SK-N-SH treated with all-trans-retinoic acid at 6 μM for 48 hours (cell line): ENCODE results near the gene RABGAP1L.
"Not testable (repeated sequence)": the region's sequence is repeated elsewhere in the genome, so short reads cannot be mapped to it uniquely, and the experiment has no call there.

Source experiments
- ATAC-seq: fragments of 200-7000 bp; cut with Tn5 transposase; 3 replicates; pipeline ENCODE4 v1.9.1; 2020; ENCODE audit warnings: mild to moderate bottlenecking, moderate library complexity
- ARNTL ChIP-seq: fragments of 450-650 bp; formaldehyde crosslinking; IDR thresholded peaks from 2 replicates; pipeline ENCODE4 v1.5.0; 2020; ENCODE audit warnings: low read depth, mild to moderate bottlenecking, moderate library complexity, borderline replicate concordance
- BACH2 ChIP-seq: fragments of 250-450 bp; sonication (Bioruptor Pico); IDR thresholded peaks from 2 replicates; pipeline ENCODE4 v1.9.0; 2021; ENCODE audit warnings: mild to moderate bottlenecking, borderline replicate concordance
- CSDC2 ChIP-seq: fragments of 250-450 bp; sonication (Bioruptor Pico); IDR thresholded peaks from 2 replicates; pipeline ENCODE4 v1.5.0; 2020; ENCODE audit warnings: mild to moderate bottlenecking, moderate library complexity
- GLIS3 ChIP-seq: fragments of 250-450 bp; sonication (Bioruptor Pico); IDR thresholded peaks from 2 replicates; pipeline ENCODE4 v1.5.0; 2020; ENCODE audit warnings: mild to moderate bottlenecking, moderate library complexity
- ISL1 ChIP-seq: fragments of 250-450 bp; sonication (Bioruptor Pico); IDR thresholded peaks from 2 replicates; pipeline ENCODE4 v2.1.2; 2022; ENCODE audit warnings: mild to moderate bottlenecking, moderate library complexity
- OSR1 ChIP-seq: fragments of 250-450 bp; sonication (Bioruptor Pico); IDR thresholded peaks from 2 replicates; pipeline ENCODE4 v1.8.0; 2022; ENCODE audit warnings: moderate library complexity, mild to moderate bottlenecking, inconsistent platforms
- PPARA ChIP-seq: fragments of 250-450 bp; sonication (Bioruptor Pico); IDR thresholded peaks from 2 replicates; pipeline ENCODE4 v1.5.0; 2020; ENCODE audit warnings: mild to moderate bottlenecking, borderline replicate concordance
- RARB ChIP-seq: fragments of 250-450 bp; sonication (Bioruptor Pico); IDR thresholded peaks from 2 replicates; pipeline ENCODE4 v1.8.0; 2021; ENCODE audit warnings: mild to moderate bottlenecking, moderate library complexity
- SNAI2 ChIP-seq: fragments of 250-450 bp; sonication (Bioruptor Pico); IDR thresholded peaks from 2 replicates; pipeline ENCODE4 v1.5.0; 2020; ENCODE audit warnings: mild to moderate bottlenecking, moderate library complexity
- TCF4 ChIP-seq: fragments of 250-450 bp; sonication (Bioruptor Pico); IDR thresholded peaks from 2 replicates; pipeline ENCODE4 v1.8.0; 2021; ENCODE audit warnings: mild to moderate bottlenecking, moderate library complexity, borderline replicate concordance
- TOX ChIP-seq: fragments of 250-450 bp; sonication (Bioruptor Pico); IDR thresholded peaks from 2 replicates; pipeline ENCODE4 v1.8.0; 2021; ENCODE audit warnings: mild to moderate bottlenecking, moderate library complexity, borderline replicate concordance
- ZC3H10 ChIP-seq: fragments of 250-450 bp; sonication (Bioruptor Pico); IDR thresholded peaks from 2 replicates; pipeline ENCODE4 v1.5.1; 2021; ENCODE audit warnings: mild to moderate bottlenecking, moderate library complexity
- ZFP3 ChIP-seq: fragments of 250-450 bp; sonication (Bioruptor Pico); IDR thresholded peaks from 2 replicates; pipeline ENCODE4 v1.5.0; 2020; ENCODE audit warnings: mild to moderate bottlenecking, moderate library complexity
- ZFP30 ChIP-seq: fragments of 450-650 bp; formaldehyde crosslinking; IDR thresholded peaks from 2 replicates; pipeline ENCODE4 v1.5.0; 2022; ENCODE audit warnings: mild to moderate bottlenecking, moderate library complexity
- ZNF565 ChIP-seq: fragments of 450-650 bp; formaldehyde crosslinking; conservative IDR thresholded peaks from 2 replicates; pipeline ENCODE4 v1.5.0; 2020; ENCODE audit warnings: low read depth, mild to moderate bottlenecking, moderate library complexity
- ZNF70 ChIP-seq: fragments of 450-650 bp; formaldehyde crosslinking; IDR thresholded peaks from 2 replicates; pipeline ENCODE4 v1.5.0; 2020; ENCODE audit warnings: mild to moderate bottlenecking, moderate library complexity
- ZNF8 ChIP-seq: fragments of 450-650 bp; formaldehyde crosslinking; IDR thresholded peaks from 2 replicates; pipeline ENCODE4 v1.5.0; 2020; ENCODE audit warnings: mild to moderate bottlenecking, moderate library complexity
- TF ChIP-seq, protein P1 (sequence below): fragments of 250-450 bp; sonication (Bioruptor Pico); IDR thresholded peaks from 2 replicates; pipeline ENCODE4 v1.8.0; 2021; ENCODE audit warnings: low read depth, mild to moderate bottlenecking, moderate library complexity, borderline replicate concordance
- TF ChIP-seq, protein P2 (sequence below): fragments of 250-450 bp; sonication (Bioruptor Pico); IDR thresholded peaks from 2 replicates; pipeline ENCODE4 v1.8.0; 2020; ENCODE audit warnings: mild to moderate bottlenecking, moderate library complexity, borderline replicate concordance
- TF ChIP-seq, protein P3 (sequence below): fragments of 250-450 bp; sonication (Bioruptor Pico); IDR thresholded peaks from 2 replicates; pipeline ENCODE4 v1.5.0; 2020; ENCODE audit warnings: mild to moderate bottlenecking, moderate library complexity
- TF ChIP-seq, protein P4 (sequence below): fragments of 250-450 bp; sonication (Bioruptor Pico); IDR thresholded peaks from 2 replicates; pipeline ENCODE4 v1.5.1; 2021; ENCODE audit warnings: mild to moderate bottlenecking, moderate library complexity

The RABGAP1L gene

DNA sequence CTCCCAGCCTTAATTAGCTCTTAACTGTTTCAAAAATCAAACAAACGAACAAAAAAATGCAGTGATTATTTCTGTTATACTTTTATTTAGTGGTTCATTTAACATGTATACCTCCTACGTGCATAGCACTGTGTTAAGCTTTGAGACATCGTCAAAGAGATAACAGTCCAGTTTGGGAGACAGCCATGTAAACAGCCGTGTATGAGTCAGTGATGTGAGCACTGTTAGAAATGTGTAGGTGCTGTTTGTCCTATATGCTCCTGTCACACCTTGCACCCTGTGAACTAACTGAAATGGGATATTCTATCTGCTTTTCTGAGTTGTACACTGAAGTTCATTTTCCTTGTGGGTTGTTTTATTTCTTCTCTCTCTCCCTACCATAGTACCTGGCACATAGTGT is 730.7 kb downstream of the RABGAP1L start:
- no peak for TF ChIP-seq OSR1 (CRISPR knock-in tag)
- no peak for TF ChIP-seq ZNF565
- TF ChIP-seq ISL1 (CRISPR knock-in tag), result no peak
- TF ChIP-seq CSDC2 (CRISPR knock-in tag), result no peak
- TF ChIP-seq ZNF8, result no peak
- no peak for TF ChIP-seq ZC3H10 (CRISPR knock-in tag)
- TF ChIP-seq, protein P1, sequence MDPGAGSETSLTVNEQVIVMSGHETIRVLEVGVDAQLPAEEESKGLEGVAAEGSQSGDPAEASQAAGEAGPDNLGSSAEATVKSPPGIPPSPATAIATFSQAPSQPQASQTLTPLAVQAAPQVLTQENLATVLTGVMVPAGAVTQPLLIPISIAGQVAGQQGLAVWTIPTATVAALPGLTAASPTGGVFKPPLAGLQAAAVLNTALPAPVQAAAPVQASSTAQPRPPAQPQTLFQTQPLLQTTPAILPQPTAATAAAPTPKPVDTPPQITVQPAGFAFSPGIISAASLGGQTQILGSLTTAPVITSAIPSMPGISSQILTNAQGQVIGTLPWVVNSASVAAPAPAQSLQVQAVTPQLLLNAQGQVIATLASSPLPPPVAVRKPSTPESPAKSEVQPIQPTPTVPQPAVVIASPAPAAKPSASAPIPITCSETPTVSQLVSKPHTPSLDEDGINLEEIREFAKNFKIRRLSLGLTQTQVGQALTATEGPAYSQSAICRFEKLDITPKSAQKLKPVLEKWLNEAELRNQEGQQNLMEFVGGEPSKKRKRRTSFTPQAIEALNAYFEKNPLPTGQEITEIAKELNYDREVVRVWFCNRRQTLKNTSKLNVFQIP (CRISPR knock-in tag), result no peak
- TF ChIP-seq ARNTL (CRISPR knock-in tag), result no peak
- TF ChIP-seq BACH2, result no peak
- TF ChIP-seq, protein P2, sequence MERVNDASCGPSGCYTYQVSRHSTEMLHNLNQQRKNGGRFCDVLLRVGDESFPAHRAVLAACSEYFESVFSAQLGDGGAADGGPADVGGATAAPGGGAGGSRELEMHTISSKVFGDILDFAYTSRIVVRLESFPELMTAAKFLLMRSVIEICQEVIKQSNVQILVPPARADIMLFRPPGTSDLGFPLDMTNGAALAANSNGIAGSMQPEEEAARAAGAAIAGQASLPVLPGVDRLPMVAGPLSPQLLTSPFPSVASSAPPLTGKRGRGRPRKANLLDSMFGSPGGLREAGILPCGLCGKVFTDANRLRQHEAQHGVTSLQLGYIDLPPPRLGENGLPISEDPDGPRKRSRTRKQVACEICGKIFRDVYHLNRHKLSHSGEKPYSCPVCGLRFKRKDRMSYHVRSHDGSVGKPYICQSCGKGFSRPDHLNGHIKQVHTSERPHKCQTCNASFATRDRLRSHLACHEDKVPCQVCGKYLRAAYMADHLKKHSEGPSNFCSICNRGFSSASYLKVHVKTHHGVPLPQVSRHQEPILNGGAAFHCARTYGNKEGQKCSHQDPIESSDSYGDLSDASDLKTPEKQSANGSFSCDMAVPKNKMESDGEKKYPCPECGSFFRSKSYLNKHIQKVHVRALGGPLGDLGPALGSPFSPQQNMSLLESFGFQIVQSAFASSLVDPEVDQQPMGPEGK (CRISPR knock-in tag), result no peak
- TF ChIP-seq, protein P3, sequence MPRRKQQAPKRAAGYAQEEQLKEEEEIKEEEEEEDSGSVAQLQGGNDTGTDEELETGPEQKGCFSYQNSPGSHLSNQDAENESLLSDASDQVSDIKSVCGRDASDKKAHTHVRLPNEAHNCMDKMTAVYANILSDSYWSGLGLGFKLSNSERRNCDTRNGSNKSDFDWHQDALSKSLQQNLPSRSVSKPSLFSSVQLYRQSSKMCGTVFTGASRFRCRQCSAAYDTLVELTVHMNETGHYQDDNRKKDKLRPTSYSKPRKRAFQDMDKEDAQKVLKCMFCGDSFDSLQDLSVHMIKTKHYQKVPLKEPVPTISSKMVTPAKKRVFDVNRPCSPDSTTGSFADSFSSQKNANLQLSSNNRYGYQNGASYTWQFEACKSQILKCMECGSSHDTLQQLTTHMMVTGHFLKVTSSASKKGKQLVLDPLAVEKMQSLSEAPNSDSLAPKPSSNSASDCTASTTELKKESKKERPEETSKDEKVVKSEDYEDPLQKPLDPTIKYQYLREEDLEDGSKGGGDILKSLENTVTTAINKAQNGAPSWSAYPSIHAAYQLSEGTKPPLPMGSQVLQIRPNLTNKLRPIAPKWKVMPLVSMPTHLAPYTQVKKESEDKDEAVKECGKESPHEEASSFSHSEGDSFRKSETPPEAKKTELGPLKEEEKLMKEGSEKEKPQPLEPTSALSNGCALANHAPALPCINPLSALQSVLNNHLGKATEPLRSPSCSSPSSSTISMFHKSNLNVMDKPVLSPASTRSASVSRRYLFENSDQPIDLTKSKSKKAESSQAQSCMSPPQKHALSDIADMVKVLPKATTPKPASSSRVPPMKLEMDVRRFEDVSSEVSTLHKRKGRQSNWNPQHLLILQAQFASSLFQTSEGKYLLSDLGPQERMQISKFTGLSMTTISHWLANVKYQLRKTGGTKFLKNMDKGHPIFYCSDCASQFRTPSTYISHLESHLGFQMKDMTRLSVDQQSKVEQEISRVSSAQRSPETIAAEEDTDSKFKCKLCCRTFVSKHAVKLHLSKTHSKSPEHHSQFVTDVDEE (CRISPR knock-in tag), result no peak
- TF ChIP-seq, protein P4, sequence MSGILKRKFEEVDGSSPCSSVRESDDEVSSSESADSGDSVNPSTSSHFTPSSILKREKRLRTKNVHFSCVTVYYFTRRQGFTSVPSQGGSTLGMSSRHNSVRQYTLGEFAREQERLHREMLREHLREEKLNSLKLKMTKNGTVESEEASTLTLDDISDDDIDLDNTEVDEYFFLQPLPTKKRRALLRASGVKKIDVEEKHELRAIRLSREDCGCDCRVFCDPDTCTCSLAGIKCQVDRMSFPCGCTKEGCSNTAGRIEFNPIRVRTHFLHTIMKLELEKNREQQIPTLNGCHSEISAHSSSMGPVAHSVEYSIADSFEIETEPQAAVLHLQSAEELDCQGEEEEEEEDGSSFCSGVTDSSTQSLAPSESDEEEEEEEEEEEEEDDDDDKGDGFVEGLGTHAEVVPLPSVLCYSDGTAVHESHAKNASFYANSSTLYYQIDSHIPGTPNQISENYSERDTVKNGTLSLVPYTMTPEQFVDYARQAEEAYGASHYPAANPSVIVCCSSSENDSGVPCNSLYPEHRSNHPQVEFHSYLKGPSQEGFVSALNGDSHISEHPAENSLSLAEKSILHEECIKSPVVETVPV (CRISPR knock-in tag), result no peak
- no peak for TF ChIP-seq SNAI2 (CRISPR knock-in tag)
- no peak for TF ChIP-seq TCF4 (CRISPR knock-in tag)
- TF ChIP-seq TOX (CRISPR knock-in tag), result no peak
- TF ChIP-seq PPARA (CRISPR knock-in tag), result no peak
- TF ChIP-seq ZNF70 (CRISPR knock-in tag), result no peak
- no peak for ATAC-seq

DNA sequence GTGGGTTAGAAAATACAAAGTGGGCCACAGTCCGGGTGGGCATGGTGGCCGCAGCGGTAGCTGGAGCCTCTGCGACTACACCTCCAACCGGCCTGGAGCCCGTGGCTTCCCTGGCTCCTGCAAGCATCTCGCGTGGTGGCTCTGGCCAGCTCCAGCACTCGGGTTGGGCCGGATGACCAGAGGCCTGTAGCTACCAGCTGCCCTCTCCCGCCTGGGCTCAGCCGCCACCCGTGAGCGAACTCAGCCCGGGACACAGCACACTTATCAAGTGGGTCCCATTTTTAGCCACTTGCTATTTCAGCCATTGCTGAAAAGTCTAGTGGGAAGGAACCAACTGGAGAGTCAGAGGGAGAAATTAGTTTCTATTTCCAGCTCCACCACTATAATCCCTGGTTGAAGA is 732.7 kb downstream of the RABGAP1L start:
- no peak for ATAC-seq
- TF ChIP-seq TOX (CRISPR knock-in tag) (no peak), RARB (CRISPR knock-in tag) (no peak), ISL1 (CRISPR knock-in tag) (no peak), CSDC2 (CRISPR knock-in tag) (no peak)

DNA sequence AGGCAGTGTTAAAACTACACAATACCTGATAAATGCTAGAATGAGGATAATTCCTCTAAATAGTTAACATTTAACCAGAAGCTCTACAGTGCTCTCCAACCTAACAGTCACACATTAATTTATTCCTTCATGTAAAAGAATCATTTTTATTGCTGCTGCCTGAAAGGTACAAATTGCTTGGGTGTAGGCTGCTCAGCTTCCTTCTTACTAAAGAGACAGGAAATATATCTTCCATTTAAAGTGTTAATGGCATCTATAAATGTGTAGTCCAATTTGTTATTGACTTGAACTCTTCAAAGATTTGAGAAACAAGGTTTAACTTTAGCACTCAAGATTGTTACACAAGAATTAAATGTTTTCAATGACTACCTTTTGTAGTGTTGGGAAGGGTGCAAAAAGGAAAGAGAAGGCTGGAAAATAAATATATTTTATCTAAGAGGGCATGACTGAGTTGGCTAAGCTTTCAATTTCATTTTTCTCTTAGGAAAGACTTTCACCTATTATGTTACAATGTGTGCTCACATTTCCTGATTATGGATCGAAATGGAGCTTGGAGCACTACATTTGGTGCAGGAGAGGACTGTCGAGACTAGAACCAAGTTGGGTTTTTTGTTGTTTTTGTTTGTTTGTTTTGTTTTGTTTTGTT is 734.9 kb downstream of the RABGAP1L start:
- TF ChIP-seq PPARA (CRISPR knock-in tag) (no peak), ZNF565 (no peak), SNAI2 (CRISPR knock-in tag) (no peak), ARNTL (CRISPR knock-in tag) (no peak), GLIS3 (CRISPR knock-in tag) (no peak), OSR1 (CRISPR knock-in tag) (no peak), ZNF70 (CRISPR knock-in tag) (no peak), ZC3H10 (CRISPR knock-in tag) (no peak), TOX (CRISPR knock-in tag) (no peak), ISL1 (CRISPR knock-in tag) (no peak), CSDC2 (CRISPR knock-in tag) (no peak), ZFP30 (CRISPR knock-in tag) (no peak), ZFP3 (CRISPR knock-in tag) (no peak)
- TF ChIP-seq, protein P3 (CRISPR knock-in tag), result no peak
- TF ChIP-seq, protein P4 (CRISPR knock-in tag), result no peak
- TF ChIP-seq, protein P1 (CRISPR knock-in tag), result no peak
- ATAC-seq, result no peak

DNA sequence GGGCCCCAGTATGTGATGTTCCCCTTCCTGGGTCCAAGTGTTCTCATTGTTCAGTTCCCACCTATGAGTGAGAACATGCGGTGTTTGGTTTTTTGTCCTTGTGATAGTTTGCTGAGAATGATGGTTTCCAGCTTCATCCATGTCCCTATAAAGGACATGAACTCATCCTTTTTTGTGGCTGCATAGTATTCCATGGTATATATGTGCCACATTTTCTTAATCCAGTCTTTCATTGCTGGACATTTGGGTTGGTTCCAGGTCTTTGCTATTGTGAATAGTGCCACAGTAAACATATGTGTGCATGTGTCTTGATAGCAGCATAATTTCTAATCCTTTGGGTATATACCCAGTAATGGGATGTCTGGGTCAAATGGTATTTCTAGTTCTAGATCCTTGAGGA is 736.3 kb downstream of the RABGAP1L start:
- not testable (repeated sequence) for ATAC-seq
